GM18526 (cell line): ENCODE measurements around the gene TNIP3.

ENCODE experiments used
- POLR2A ChIP-seq: IDR thresholded peaks from 3 replicates; pipeline ENCODE4 v1.6.1; 2011; ENCODE audit not compliant: insufficient read length; ENCODE audit errors: extremely low read depth

TNIP3 gene

GRCh38 chr4:121122661-121123060 is 41.5 kb downstream of the TNIP3 start:
- TF ChIP-seq POLR2A, result no peak

- no peak for TF ChIP-seq POLR2A
These were observed 44.4 kb downstream of the TNIP3 start for GRCh38 chr4:121119715-121120114.

- TF ChIP-seq POLR2A, result no peak
These were observed 45.8 kb downstream of the TNIP3 start for GRCh38 chr4:121118344-121118743.

GRCh38 chr4:121114756-121115155 is 49.4 kb downstream of the TNIP3 start:
- no peak for TF ChIP-seq POLR2A

GRCh38 chr4:121112530-121112929 is 51.6 kb downstream of the TNIP3 start:
- TF ChIP-seq POLR2A, result no peak

- no peak for TF ChIP-seq POLR2A
These were observed 55.6 kb downstream of the TNIP3 start for GRCh38 chr4:121108557-121108956.

- no peak for TF ChIP-seq POLR2A
These were observed 56.6 kb downstream of the TNIP3 start for GRCh38 chr4:121107507-121107906.

GRCh38 chr4:121100093-121100775 is 63.9 kb downstream of the TNIP3 start:
- TF ChIP-seq POLR2A, result no peak

GRCh38 chr4:121098266-121098665 is 65.9 kb downstream of the TNIP3 start:
- TF ChIP-seq POLR2A, result no peak

- no peak for TF ChIP-seq POLR2A
These were observed 67.5 kb downstream of the TNIP3 start for GRCh38 chr4:121096629-121097028.

- no peak for TF ChIP-seq POLR2A
These were observed 67.9 kb downstream of the TNIP3 start for GRCh38 chr4:121096191-121096590.

GRCh38 chr4:121094297-121094966 is 69.7 kb downstream of the TNIP3 start:
- TF ChIP-seq POLR2A, result no peak

GRCh38 chr4:121093261-121093660 is 70.9 kb downstream of the TNIP3 start:
- no peak for TF ChIP-seq POLR2A

GRCh38 chr4:121091941-121092340 is 72.2 kb downstream of the TNIP3 start:
- no peak for TF ChIP-seq POLR2A

GRCh38 chr4:121088867-121089266 is 75.3 kb downstream of the TNIP3 start:
- TF ChIP-seq POLR2A, result no peak
